ENCODE data around the gene ANKRD22.

The ANKRD22 gene

DNA sequence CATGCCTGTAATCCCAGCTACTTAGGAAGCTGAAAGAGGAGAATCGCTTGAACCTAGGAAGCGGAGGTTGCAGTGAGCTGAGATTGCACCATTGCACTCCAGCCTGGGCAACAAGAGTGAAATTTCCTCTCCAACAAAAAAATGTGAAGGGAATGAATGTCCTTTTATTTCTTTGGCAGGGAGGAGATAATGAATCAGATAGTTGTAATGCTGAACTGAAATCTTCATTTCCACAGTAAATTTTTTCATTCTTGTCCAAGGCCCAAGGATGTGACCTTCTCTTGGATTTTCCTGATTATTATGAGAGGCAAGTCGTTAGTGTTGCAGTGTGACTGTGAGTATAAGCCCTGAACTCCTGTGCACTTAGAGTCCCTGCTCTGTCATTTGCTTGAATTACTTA lies 42.0 kb upstream of the ANKRD22 start:
- TF ChIP-seq, protein P1, sequence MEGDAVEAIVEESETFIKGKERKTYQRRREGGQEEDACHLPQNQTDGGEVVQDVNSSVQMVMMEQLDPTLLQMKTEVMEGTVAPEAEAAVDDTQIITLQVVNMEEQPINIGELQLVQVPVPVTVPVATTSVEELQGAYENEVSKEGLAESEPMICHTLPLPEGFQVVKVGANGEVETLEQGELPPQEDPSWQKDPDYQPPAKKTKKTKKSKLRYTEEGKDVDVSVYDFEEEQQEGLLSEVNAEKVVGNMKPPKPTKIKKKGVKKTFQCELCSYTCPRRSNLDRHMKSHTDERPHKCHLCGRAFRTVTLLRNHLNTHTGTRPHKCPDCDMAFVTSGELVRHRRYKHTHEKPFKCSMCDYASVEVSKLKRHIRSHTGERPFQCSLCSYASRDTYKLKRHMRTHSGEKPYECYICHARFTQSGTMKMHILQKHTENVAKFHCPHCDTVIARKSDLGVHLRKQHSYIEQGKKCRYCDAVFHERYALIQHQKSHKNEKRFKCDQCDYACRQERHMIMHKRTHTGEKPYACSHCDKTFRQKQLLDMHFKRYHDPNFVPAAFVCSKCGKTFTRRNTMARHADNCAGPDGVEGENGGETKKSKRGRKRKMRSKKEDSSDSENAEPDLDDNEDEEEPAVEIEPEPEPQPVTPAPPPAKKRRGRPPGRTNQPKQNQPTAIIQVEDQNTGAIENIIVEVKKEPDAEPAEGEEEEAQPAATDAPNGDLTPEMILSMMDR (IDR thresholded peaks at IDR 0.05; ENCODE audit: extremely low read depth, insufficient read depth, missing control alignments): no peak
- in situ Hi-C loops (cut with MboI; ENCODE audit: low pct_unique_long_range_greater_than_20kb, low sequenced_read_pairs, unreplicated experiment): no loop called here
- DNase-seq (ENCODE audit: low spot score): no peak

DNA sequence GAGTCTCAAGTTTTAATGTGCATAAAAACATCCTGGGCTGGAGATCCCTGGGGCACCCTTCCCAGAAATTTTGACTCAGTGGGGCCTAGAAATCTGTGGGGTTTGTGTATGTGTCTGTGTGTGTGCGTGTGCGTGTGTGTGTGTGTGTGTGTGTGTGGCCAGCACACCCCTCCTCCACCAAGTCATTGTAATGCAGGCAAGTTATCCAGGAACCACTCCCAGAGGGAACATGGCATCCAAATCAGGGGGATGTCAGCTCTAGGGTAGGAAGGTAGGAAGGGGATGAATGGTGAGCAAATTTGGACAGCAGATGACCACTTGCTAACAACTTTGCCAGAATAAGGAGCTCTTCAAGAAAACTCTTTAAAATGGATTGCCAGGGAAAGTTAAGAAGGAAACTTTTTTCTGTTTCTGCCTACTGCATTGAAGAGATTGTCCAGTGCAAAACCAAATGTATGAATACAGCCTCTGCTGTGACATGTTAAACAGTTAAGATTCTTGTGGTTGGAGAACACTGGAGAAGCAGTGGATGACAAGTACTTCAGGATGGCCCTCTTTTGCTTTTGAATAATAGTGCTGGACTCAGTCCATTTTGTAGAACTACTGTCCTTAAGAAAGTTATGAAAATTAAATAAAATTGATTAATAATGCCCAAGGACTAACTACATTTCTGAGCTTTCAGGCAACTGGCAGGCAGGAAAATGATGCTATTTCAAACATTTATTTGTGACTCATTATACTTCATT lies 40.8 kb upstream of the ANKRD22 start:
- TF ChIP-seq, protein P1 (IDR thresholded peaks at IDR 0.05; ENCODE audit: extremely low read depth, insufficient read depth, missing control alignments): no peak
- DNase-seq (ENCODE audit: low spot score): no peak
- in situ Hi-C loops (cut with MboI; ENCODE audit: low pct_unique_long_range_greater_than_20kb, low sequenced_read_pairs, unreplicated experiment): no loop called here

DNA sequence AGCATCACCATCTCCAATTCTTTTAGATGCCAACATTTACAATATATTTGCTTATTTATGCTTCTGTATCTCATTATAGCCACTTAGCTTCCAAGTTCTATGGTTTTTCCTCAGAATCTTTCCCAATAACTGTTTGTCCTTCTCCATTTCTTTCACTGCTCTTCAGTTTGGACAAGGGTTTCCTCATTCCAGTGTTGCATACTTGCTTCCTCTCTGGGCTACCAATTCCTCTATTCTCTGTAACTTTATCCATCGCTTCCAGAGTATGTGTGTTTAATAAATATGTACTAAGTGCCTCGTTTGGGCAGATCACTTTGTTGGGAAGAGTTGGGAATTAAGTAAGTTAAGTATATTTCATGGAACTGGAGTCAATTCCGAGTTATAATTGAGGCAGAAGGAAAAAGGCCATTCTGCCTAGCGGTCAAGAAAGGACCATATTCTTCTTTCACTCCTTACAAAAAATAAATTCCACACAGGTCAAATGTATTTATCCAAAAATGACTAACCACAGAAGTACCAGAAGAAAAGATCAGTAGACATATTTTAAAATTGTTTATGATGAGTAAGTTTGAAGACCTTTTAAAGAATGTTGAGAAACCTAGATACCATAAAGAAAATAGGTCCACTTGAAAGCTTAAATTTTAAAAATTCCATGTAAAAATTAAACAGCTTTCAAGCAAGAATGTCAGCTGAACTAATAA lies 39.2 kb upstream of the ANKRD22 start:
- in situ Hi-C loops (cut with MboI; ENCODE audit: low pct_unique_long_range_greater_than_20kb, low sequenced_read_pairs, unreplicated experiment): no loop called here
- no peak for DNase-seq (ENCODE audit: low spot score)
- TF ChIP-seq, protein P1 (IDR thresholded peaks at IDR 0.05; ENCODE audit: extremely low read depth, insufficient read depth, missing control alignments): no peak

DNA sequence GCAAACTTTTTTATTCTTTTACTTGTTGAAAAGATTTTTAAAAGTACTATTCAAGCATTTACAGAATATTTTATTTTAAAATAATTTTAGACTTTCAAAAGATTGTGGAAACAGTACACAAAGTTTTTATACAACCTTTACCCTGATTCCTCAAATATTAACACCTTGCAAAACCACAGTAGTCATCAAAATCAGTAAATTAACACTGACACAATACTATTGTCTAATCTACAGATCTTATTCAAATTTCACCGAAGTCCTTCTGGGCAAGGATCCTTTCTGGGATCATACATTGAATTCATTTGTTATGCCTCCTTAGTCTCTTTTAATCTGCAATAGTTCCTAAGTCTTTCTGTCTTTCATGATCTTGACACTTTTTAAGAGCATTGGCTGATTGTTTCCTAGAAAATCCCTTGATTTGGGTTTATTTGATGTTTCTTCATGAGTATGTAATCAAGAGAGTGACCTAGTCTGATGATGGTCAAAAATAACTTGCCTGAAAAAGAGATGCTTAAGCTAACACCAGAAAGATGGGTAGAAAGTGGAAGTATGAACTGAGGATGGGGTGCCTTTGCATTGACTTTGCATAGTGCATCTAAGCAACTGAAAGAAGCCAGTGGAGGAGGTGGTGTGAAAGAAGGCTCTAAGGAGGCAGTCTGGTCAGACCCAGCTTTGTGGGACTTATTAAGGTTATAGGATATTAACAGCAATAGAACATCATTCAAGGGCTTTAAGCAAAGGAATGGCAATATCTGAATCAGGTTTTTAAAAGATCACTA lies 38.1 kb upstream of the ANKRD22 start:
- no peak for DNase-seq (ENCODE audit: low spot score)
- TF ChIP-seq, protein P1 (IDR thresholded peaks at IDR 0.05; ENCODE audit: extremely low read depth, insufficient read depth, missing control alignments): no peak
- in situ Hi-C loops (cut with MboI; ENCODE audit: low pct_unique_long_range_greater_than_20kb, low sequenced_read_pairs, unreplicated experiment): no loop called here

DNA sequence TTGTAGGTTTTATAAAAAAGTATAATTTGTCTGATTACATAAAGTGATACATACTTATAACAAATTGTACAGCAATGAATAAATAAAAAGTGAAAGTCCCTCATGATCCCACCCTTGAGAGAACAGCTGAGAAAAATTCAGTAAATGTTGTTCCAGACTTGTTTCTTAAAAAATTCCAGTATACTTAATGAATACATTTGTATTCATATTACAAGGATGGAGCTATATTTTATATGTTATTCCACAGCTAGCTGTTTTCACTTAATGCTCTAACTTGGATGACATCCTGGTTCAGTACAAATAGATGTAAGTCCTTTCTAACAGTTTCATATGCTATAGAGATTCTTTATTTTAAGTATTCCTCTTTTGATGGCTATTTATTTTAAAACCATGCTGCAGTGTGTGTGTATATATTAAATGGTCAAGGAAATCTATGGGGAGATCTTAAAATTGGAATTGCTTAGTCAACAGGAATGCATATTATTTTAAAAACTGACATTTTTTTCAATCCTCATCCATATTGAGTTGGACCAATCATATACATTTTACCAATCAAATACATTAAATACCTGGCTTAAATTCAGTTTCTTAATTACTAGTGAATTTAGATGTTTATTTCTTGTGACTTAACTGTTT lies 37.3 kb upstream of the ANKRD22 start:
- no peak for DNase-seq (ENCODE audit: low spot score)
- TF ChIP-seq, protein P1 (IDR thresholded peaks at IDR 0.05; ENCODE audit: extremely low read depth, insufficient read depth, missing control alignments): no peak
- in situ Hi-C loops (cut with MboI; ENCODE audit: low pct_unique_long_range_greater_than_20kb, low sequenced_read_pairs, unreplicated experiment): no loop called here

DNA sequence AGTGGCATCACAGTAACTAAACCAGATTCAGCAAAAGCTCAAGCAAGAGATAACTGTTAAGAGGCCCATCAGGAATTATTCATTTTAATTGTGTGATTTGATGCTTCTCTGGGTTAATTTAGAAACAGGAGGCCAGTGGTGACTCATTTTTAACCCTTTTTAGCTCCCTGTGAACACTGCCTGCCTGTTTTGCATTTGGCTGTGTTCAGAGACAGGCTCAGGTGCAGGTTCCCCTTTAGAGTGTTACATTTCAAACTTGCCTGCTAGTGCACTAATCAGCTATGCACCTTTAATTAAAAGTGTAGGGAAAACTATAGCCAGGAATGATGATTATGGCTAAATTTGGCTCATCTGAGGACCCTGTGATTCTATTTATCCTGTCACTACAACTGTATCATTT lies 34.9 kb upstream of the ANKRD22 start:
- in situ Hi-C loops (cut with MboI; ENCODE audit: low pct_unique_long_range_greater_than_20kb, low sequenced_read_pairs, unreplicated experiment): no loop called here

More for the DNA sequence above, 34.9 kb upstream of the ANKRD22 start:
- peak; percentile 49 for DNase-seq (ENCODE audit: low spot score)
- TF ChIP-seq, protein P1 (IDR thresholded peaks at IDR 0.05; ENCODE audit: extremely low read depth, insufficient read depth, missing control alignments): no peak

All from GM13977 (cell line).